ENCODE results near the gene IRF1. TPM values are rescaled to one million over a fixed set of nuclear protein-coding genes. Genes with fewer than 3 reads are reported as not detected.

IRF1 gene
- total RNA-seq, 5 donors from 2014 or later (not counting 1 experiment from before 2014, with no cell fraction given) = 167 to 859 (median 252) TPM

DNA sequence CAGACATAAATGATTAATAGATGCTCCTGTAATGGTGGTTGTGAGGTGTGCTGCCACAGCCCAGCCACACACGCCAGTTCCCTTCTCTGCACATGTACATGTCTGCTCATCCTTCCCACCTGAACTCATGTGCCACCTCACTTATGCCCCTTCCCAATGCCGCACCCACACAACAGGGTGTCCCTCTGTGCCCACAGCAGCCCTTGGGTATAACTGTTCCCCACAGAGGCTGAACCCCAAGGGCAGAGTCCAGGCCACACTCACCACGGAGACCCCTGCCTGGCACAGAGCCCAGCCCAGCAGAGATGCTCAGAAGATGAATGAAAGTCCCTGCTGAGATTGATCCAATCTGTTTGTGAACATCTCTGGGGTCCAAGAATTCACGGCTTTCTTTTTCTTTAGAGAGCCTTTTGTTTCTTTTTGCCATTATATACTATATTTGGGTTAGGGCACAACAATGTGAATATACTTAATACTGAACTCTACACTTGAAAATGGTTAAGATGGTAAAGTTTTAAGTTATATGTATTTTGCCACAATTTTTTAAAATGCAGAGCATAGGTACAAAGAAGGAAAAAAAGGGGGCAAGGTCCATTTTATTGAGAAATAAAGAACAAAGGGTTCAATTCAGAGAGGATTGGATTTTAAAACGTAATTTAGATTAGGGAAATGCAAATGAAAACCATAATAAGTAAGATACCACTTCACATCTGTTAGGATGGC, 29.6 kb downstream of the IRF1 start:
- Histone ChIP-seq H3K4me1 (ENCODE audit: control insufficient read depth in 1 of 2, extremely low read depth in 1 of 2, insufficient read depth in 2 of 2, low read length in 2 of 2) (peaks cover 61 to 86% of the 10 kb centered on the region in 2 experiments), H3K27me3 (replicated peaks in 1 of 2; ENCODE audit: control insufficient read depth in 2 of 2, extremely low read depth in 1 of 2, insufficient read depth in 2 of 2, low read length in 1 of 2) (no peaks in the 10 kb centered on the region), H3K9me3 (no peaks in the 10 kb centered on the region), H3K27ac (ENCODE audit: low read length) (peak overlapping the region; percentile 96), H3K4me3 (ENCODE audit: control insufficient read depth in 1 of 2, extremely low read depth in 1 of 2, low read length in 1 of 2) (no peak overlapping the region), H3K36me3 (ENCODE audit: control insufficient read depth in 2 of 2, extremely low read depth in 1 of 2, insufficient read depth in 1 of 2, low read length in 1 of 2) (peaks cover 0 to 15% of the 10 kb centered on the region in 2 donors)
- DNase-seq (no peak), ATAC-seq (replicated peaks in 1 of 4) (no peak)
- no peaks in the 10 kb centered on the region for H3K9me3 Mint-ChIP-seq
- peaks cover 93 to 99% (median 99%) of the 10 kb centered on the region in 3 donors for H3K4me1 Mint-ChIP-seq
- peaks cover 20% of the 10 kb centered on the region for H3K36me3 Mint-ChIP-seq
- H3K27me3 Mint-ChIP-seq = no peaks in the 10 kb centered on the region
- 83% methylated on average over 3 of the region's 5 CpGs for WGBS (ENCODE audit: insufficient coverage)
- H3K4me3 Mint-ChIP-seq = peak overlapping the region in 2 of 3 donors; percentile 13 to 38
- POLR2A ChIA-PET = interaction anchor here (1.0 kb wide), 2 partner anchors 26 to 29 kb away, joined by 3 to 4 read pairs; partner anchors contain the start of gene IRF1 (in 1 of the 2)
- CTCF ChIA-PET = no interaction called here
- H3K27ac Mint-ChIP-seq = peak overlapping the region; percentile 100

DNA sequence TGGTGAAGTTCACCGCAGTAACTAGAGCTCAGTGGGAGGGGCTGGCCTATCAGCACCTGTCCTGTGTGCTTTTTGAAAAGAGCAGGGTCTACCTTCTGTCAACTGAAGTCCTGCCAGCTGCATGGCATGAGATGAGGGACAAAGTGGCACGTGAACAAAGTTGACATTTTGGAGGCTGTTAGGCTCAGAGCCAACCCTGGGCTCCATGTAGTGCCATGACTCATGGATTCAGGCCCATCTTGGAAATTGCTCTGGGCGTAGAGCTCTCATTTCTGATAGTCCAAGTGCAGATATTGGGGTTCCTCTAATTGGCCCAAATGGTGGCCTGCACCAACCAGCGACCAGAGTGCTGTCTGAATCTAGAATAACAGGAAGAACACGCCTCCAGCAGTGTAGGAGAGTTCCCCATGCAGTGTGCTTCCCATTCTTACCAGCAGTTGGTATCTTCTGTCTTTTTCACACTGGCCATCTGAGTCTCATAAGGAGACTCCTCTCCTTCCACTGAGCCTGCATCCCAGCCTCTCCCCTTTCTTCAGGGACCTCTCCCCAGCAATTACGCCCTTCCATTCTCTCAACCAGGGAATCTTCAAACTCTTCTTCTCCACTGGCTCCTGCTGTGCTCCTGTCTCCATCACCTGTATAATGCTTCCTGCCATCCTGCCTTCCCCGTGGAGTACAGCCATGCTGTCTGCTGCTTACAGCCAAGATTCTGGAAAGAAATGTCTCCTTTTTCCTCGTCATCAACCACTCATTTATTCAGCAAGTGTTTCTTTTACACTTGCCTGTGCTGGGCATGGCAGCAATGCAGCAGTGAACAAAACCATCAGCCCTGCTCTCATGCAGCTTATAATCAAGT, 30.4 kb downstream of the IRF1 start:
- Histone ChIP-seq H3K36me3 (ENCODE audit: control insufficient read depth in 2 of 2, extremely low read depth in 1 of 2, insufficient read depth in 1 of 2, low read length in 1 of 2) (peaks cover 0 to 15% of the 10 kb centered on the region in 2 donors), H3K27me3 (replicated peaks in 1 of 2; ENCODE audit: control insufficient read depth in 2 of 2, extremely low read depth in 1 of 2, insufficient read depth in 2 of 2, low read length in 1 of 2) (no peaks in the 10 kb centered on the region), H3K4me3 (ENCODE audit: control insufficient read depth in 1 of 2, extremely low read depth in 1 of 2, low read length in 1 of 2) (no peak overlapping the region), H3K9me3 (no peaks in the 10 kb centered on the region), H3K4me1 (ENCODE audit: control insufficient read depth in 1 of 2, extremely low read depth in 1 of 2, insufficient read depth in 2 of 2, low read length in 2 of 2) (peaks cover 63 to 86% of the 10 kb centered on the region in 2 experiments), H3K27ac (ENCODE audit: low read length) (peak overlapping the region; percentile 96)
- ATAC-seq (replicated peaks in 1 of 4) = no peak
- ChIA-PET CTCF (interaction anchor here in 1 of 2 donors (0.6 kb wide), 1 partner anchor 20 kb away, joined by 3 read pairs; no protein-coding TSS in a partner anchor), POLR2A (interaction anchor here (0.6 to 5.8 kb wide), 7 partner anchors 11 to 598 kb away, joined by 3 to 38 read pairs (median 7); no protein-coding TSS in a partner anchor)
- Mint-ChIP-seq H3K4me3 (peak overlapping the region in 1 of 3 donors; percentile 38), H3K9me3 (no peaks in the 10 kb centered on the region), H3K27ac (peak overlapping the region; percentile 100), H3K4me1 (peaks cover 93 to 99% (median 99%) of the 10 kb centered on the region in 3 donors), H3K36me3 (peaks cover 22% of the 10 kb centered on the region), H3K27me3 (no peaks in the 10 kb centered on the region)
- 79% methylated on average over 8 of the region's 8 CpGs for WGBS (ENCODE audit: insufficient coverage)
- peak in 2 of 35 experiments; percentile 7 to 36 for DNase-seq

DNA sequence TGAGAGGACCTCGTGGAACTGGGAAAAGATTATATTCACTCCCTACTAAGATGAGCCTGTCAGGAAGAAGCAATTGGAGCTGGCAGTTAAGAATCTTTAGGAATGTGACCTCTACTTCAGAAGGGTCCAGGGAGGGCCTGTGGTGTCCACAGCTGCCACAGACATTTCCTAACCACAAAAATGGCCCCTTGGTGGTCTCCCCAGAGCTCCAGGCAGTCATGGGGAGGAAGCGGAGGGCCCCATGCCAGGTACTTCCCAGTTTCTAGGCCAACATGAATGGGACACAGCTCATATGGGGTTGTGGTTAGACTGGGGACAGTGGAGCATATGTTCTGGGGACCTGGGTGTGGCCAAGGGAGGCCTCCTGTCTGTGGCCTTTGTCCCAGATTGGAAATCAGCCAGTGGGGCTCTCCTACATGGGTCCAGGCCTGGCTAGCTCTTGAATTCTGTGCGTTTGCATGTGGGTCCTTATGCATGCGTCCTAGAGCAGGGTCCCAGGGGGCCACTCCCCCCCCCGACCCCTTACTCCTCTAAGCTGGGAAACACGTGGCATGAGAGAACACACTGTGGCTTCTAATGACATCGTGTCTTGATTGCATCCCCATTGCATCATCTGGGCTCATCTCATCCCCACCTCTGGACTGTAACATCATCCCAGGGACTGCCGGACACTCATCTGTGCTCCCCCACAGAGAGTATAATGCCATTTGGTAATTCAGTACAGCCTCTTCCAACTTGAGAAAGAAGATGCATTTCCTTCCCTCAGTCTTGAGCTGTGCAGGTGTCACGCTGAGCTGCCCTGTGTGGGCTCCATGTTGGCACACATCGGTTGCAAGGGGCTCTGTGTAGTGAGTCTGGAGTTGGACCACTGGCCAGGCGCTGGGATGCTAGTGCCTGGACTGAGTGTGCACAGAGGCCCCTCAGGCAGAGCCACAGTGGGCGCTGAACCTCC, 31.3 kb downstream of the IRF1 start:
- H3K4me3 ChIP-seq (ENCODE audit: control insufficient read depth in 1 of 2, extremely low read depth in 1 of 2, low read length in 1 of 2) = no peak overlapping the region

DNA sequence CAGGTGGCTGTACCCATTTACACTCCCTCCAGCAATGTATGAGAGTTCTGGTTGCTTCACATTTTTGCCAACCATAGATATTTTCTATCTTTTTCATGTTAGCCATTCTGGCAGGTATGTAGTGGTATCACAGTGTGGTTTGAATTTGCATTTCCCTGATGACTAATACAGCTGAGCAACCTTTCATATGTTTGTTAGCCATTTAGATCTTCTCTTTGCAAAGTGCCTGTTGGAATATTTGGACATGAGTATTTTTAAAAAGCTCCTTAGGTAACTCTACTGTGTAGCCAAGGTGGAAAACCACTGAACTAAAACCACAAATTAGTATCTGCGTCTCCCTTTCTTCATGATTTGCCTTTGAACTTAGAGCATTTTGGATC, 31.9 kb downstream of the IRF1 start:
- no peaks in the 10 kb centered on the region for H3K9me3 ChIP-seq
- ATAC-seq (replicated peaks in 1 of 4) (peak in 2 of 4 experiments; percentile 20 to 25), DNase-seq (peak in 1 of 35 experiments; percentile 56)
- H3K4me1 ChIP-seq (ENCODE audit: control insufficient read depth in 1 of 2, extremely low read depth in 1 of 2, insufficient read depth in 2 of 2, low read length in 2 of 2) = peaks cover 50 to 86% of the 10 kb centered on the region in 2 experiments
- H3K4me3 ChIP-seq (ENCODE audit: control insufficient read depth in 1 of 2, extremely low read depth in 1 of 2, low read length in 1 of 2) = no peak overlapping the region
- ChIA-PET POLR2A (interaction anchor here (0.6 to 5.8 kb wide), 17 partner anchors 8 to 1207 kb away, joined by 3 to 49 read pairs (median 6); partner anchors contain the start of gene IRF1 (in 1 of the 2)), CTCF (interaction anchor here (0.6 to 6.2 kb wide), 9 partner anchors 7 to 793 kb away, joined by 3 to 61 read pairs (median 5); partner anchors contain the start of gene IRF1 (in 1 of the 2))
- no peaks in the 10 kb centered on the region for H3K27me3 ChIP-seq (replicated peaks in 1 of 2; ENCODE audit: control insufficient read depth in 2 of 2, extremely low read depth in 1 of 2, insufficient read depth in 2 of 2, low read length in 1 of 2)
- Mint-ChIP-seq H3K27ac (peak overlapping the region; percentile 100), H3K27me3 (no peaks in the 10 kb centered on the region), H3K4me1 (peaks cover 93 to 99% (median 99%) of the 10 kb centered on the region in 3 donors), H3K4me3 (peak overlapping the region in 2 of 3 donors; percentile 9 to 76), H3K36me3 (peaks cover 34% of the 10 kb centered on the region), H3K9me3 (no peaks in the 10 kb centered on the region)
- peaks cover 0 to 17% of the 10 kb centered on the region in 2 donors for H3K36me3 ChIP-seq (ENCODE audit: control insufficient read depth in 2 of 2, extremely low read depth in 1 of 2, insufficient read depth in 1 of 2, low read length in 1 of 2)
- no CpG with 5 or more reads among the region's 1 CpG for WGBS (ENCODE audit: insufficient coverage)
- H3K27ac ChIP-seq (ENCODE audit: low read length) = peak overlapping the region; percentile 96

More for the DNA sequence above, 31.3 kb downstream of the IRF1 start:
- ChIA-PET POLR2A (interaction anchor here (0.6 to 5.8 kb wide), 14 partner anchors 10 to 1207 kb away, joined by 3 to 45 read pairs (median 6); partner anchors contain the start of gene IRF1 (in 1 of the 2)), CTCF (interaction anchor here (0.6 to 6.2 kb wide), 5 partner anchors 6 to 44 kb away, joined by 3 to 61 read pairs (median 16); no protein-coding TSS in a partner anchor)
- Mint-ChIP-seq H3K36me3 (peaks cover 28% of the 10 kb centered on the region), H3K4me3 (peak overlapping the region in 1 of 3 donors; percentile 76), H3K27ac (peak overlapping the region; percentile 100), H3K9me3 (no peaks in the 10 kb centered on the region), H3K27me3 (no peaks in the 10 kb centered on the region), H3K4me1 (peaks cover 93 to 99% (median 99%) of the 10 kb centered on the region in 3 donors)
- 79% methylated on average over 7 of the region's 12 CpGs for WGBS (ENCODE audit: insufficient coverage)
- Histone ChIP-seq H3K27me3 (replicated peaks in 1 of 2; ENCODE audit: control insufficient read depth in 2 of 2, extremely low read depth in 1 of 2, insufficient read depth in 2 of 2, low read length in 1 of 2) (no peaks in the 10 kb centered on the region), H3K4me1 (ENCODE audit: control insufficient read depth in 1 of 2, extremely low read depth in 1 of 2, insufficient read depth in 2 of 2, low read length in 2 of 2) (peaks cover 56 to 86% of the 10 kb centered on the region in 2 experiments), H3K9me3 (no peaks in the 10 kb centered on the region), H3K36me3 (ENCODE audit: control insufficient read depth in 2 of 2, extremely low read depth in 1 of 2, insufficient read depth in 1 of 2, low read length in 1 of 2) (peaks cover 0 to 15% of the 10 kb centered on the region in 2 donors), H3K27ac (ENCODE audit: low read length) (peak overlapping the region; percentile 96)
- ATAC-seq (replicated peaks in 1 of 4) (no peak), DNase-seq (no peak)

DNA sequence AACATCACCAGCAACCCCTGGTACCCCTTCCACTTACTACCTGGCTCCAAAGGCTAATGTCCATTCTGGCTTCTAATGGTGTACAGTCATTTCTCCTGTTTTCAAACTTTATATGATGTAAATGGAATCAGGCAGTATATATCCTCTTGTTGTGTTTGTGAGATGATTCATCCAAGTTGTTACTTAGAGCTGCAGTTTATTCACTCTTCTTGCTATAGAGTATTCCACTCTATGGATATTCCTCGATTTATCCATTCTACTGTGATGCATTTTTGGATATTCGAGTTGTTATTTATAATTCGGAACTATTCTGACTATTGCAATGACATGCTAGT, 32.4 kb downstream of the IRF1 start:
- peak overlapping the region; percentile 100 for H3K27ac Mint-ChIP-seq
- H3K4me3 Mint-ChIP-seq = peak overlapping the region; percentile 9 to 76 (median 11)
- peaks cover 93 to 99% (median 99%) of the 10 kb centered on the region in 3 donors for H3K4me1 Mint-ChIP-seq
- no peaks in the 10 kb centered on the region for H3K9me3 Mint-ChIP-seq
- peaks cover 34% of the 10 kb centered on the region for H3K36me3 Mint-ChIP-seq
- CTCF ChIA-PET = interaction anchor here (0.6 to 6.2 kb wide), 15 partner anchors 7 to 792 kb away, joined by 3 to 61 read pairs (median 5); partner anchors contain the start of gene IRF1 (in 1 of the 2)
- WGBS (ENCODE audit: insufficient coverage) = no CpG with 5 or more reads among the region's 3 CpGs
- no peak for ATAC-seq (replicated peaks in 1 of 4)
- Histone ChIP-seq H3K9me3 (no peaks in the 10 kb centered on the region), H3K36me3 (ENCODE audit: control insufficient read depth in 2 of 2, extremely low read depth in 1 of 2, insufficient read depth in 1 of 2, low read length in 1 of 2) (peaks cover 0 to 21% of the 10 kb centered on the region in 2 donors), H3K27ac (ENCODE audit: low read length) (peak overlapping the region; percentile 96), H3K27me3 (replicated peaks in 1 of 2; ENCODE audit: control insufficient read depth in 2 of 2, extremely low read depth in 1 of 2, insufficient read depth in 2 of 2, low read length in 1 of 2) (no peaks in the 10 kb centered on the region), H3K4me1 (ENCODE audit: control insufficient read depth in 1 of 2, extremely low read depth in 1 of 2, insufficient read depth in 2 of 2, low read length in 2 of 2) (peaks cover 47 to 86% of the 10 kb centered on the region in 2 experiments), H3K4me3 (ENCODE audit: control insufficient read depth in 1 of 2, extremely low read depth in 1 of 2, low read length in 1 of 2) (no peak overlapping the region)
- POLR2A ChIA-PET = interaction anchor here (0.6 to 5.8 kb wide), 15 partner anchors 9 to 367 kb away, joined by 3 to 49 read pairs (median 6); partner anchors contain the start of gene IRF1 (in 1 of the 2)
- H3K27me3 Mint-ChIP-seq = no peaks in the 10 kb centered on the region
- DNase-seq = no peak

All from T-cell (primary cell).